ENCODE data around the gene C11orf52. TPM values are rescaled to one million over a fixed set of nuclear protein-coding genes. Genes with fewer than 3 reads are reported as not detected.
A peak's percentile ranks its signal among the peaks of the same experiment; 100 is the strongest.

Gene C11orf52
- total RNA-seq, 1 experiment from 2014 or later = 4.0 TPM

DNA sequence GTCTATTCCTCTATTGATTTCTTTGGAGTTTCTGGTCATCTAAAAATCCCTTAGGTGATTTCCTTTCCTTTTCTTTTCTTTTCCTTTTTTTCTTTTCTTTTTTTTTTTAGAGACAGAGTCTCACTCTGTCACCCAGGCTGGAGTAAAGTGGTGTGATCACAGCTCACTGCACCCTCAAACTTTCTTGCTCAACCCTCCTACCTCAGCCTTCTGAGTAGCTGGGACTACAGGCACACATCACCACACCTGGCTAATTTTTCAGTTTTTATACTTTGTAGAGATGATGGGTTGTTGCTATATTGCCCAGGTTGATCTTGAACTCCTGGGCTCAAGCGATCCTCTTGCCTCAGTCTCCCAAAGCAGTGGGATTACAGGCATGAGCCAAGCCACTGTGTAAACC, 1.9 kb upstream of the C11orf52 start:
- H2BK20ac ChIP-seq (ENCODE audit: low read depth, low read length, poor library complexity, severe bottlenecking) = no peak overlapping the region
- no peaks in the 10 kb centered on the region for H3K27me3 ChIP-seq (ENCODE audit: insufficient read depth, low read length)
- no peaks in the 10 kb centered on the region for H3K79me1 ChIP-seq (ENCODE audit: insufficient read depth, low read depth, low read length, poor library complexity, severe bottlenecking)
- no peak for DNase-seq
- Mint-ChIP-seq H3K36me3 (ENCODE audit: insufficient read depth in 1 of 3, low read depth in 3 of 3) (no peaks in the 10 kb centered on the region), H3K27ac (peak overlapping the region in 1 of 3 experiments; percentile 37; a peak in 1 of 7 replicates), H3K4me1 (peaks cover 22 to 34% of the 10 kb centered on the region in 2 experiments), H3K4me3 (no peak overlapping the region), H3K27me3 (ENCODE audit: low read depth) (no peaks in the 10 kb centered on the region), H3K9me3 (no peaks in the 10 kb centered on the region)
- H2BK5ac ChIP-seq (ENCODE audit: insufficient read length, low read length) = no peak overlapping the region
- H3T11ph ChIP-seq (ENCODE audit: low read length) = no peak overlapping the region
- no peak overlapping the region for H2BK15ac ChIP-seq (ENCODE audit: low read depth, low read length)
- no peak overlapping the region for H3K4me2 ChIP-seq (ENCODE audit: insufficient read depth, insufficient read length, low read length)
- H2BK120ac ChIP-seq (ENCODE audit: low read depth, low read length, poor library complexity, severe bottlenecking) = no peak overlapping the region
- WGBS (ENCODE audit: extremely low coverage, insufficient read length, low lambda C conversion rate) = no CpG with 5 or more reads among the region's 1 CpG
- H3K18ac ChIP-seq (ENCODE audit: insufficient read length, low read depth, low read length) = no peak overlapping the region
- TF ChIP-seq, protein P1, sequence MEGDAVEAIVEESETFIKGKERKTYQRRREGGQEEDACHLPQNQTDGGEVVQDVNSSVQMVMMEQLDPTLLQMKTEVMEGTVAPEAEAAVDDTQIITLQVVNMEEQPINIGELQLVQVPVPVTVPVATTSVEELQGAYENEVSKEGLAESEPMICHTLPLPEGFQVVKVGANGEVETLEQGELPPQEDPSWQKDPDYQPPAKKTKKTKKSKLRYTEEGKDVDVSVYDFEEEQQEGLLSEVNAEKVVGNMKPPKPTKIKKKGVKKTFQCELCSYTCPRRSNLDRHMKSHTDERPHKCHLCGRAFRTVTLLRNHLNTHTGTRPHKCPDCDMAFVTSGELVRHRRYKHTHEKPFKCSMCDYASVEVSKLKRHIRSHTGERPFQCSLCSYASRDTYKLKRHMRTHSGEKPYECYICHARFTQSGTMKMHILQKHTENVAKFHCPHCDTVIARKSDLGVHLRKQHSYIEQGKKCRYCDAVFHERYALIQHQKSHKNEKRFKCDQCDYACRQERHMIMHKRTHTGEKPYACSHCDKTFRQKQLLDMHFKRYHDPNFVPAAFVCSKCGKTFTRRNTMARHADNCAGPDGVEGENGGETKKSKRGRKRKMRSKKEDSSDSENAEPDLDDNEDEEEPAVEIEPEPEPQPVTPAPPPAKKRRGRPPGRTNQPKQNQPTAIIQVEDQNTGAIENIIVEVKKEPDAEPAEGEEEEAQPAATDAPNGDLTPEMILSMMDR (conservative IDR thresholded peaks at IDR 0.05) = no peak
- H2AK5ac ChIP-seq (ENCODE audit: insufficient read length, low read length) = no peak overlapping the region
- no peak overlapping the region for H2AFZ ChIP-seq (ENCODE audit: low read length)
- 0 out of 2 replicates have a peak, but pooled peaks cover 2% of the 10 kb centered on the region for H3K4me1 ChIP-seq (ENCODE audit: insufficient read depth, low read length)
- H3K9ac ChIP-seq (ENCODE audit: extremely low read depth, insufficient read length, low read length) = no peak overlapping the region
- H4K5ac ChIP-seq (ENCODE audit: insufficient read length, low read depth, low read length) = no peak overlapping the region
- H3K23me2 ChIP-seq (ENCODE audit: insufficient read length, low read depth, low read length, poor library complexity, severe bottlenecking) = no peaks in the 10 kb centered on the region
- no peaks in the 10 kb centered on the region for H4K20me1 ChIP-seq (ENCODE audit: control insufficient read depth, insufficient read depth, insufficient read length)
- H3K56ac ChIP-seq (ENCODE audit: insufficient read length, low read depth, low read length) = no peak overlapping the region
- no peak overlapping the region for H3K4ac ChIP-seq (ENCODE audit: low read depth, low read length)
- H3K14ac ChIP-seq (ENCODE audit: insufficient read depth, low read length) = no peak overlapping the region
- H4K91ac ChIP-seq (ENCODE audit: insufficient read length, low read depth, low read length) = no peak overlapping the region
- H3K23ac ChIP-seq (ENCODE audit: insufficient read length, low read depth, low read length) = no peak overlapping the region
- no peak overlapping the region for H4K8ac ChIP-seq (replicated peaks; ENCODE audit: insufficient read length, low read depth, low read length)
- H2BK12ac ChIP-seq (ENCODE audit: insufficient read length, low read depth, low read length) = no peak overlapping the region
- no peaks in the 10 kb centered on the region for H3K9me3 ChIP-seq (ENCODE audit: control insufficient read depth, low read depth, low read length)
- H3K79me2 ChIP-seq (ENCODE audit: insufficient read depth, low read length) = no peaks in the 10 kb centered on the region
- H3K27ac ChIP-seq (ENCODE audit: insufficient read length, low read depth, low read length) = no peak overlapping the region

Data from H9 (cell line).